Spleen (tissue), 11 donors: ENCODE data around the gene CHTOP. TPM values are rescaled to one million over a fixed set of nuclear protein-coding genes. Genes with fewer than 3 reads are reported as not detected.

Experiments used
- DNase-seq: peaks from one replicate; pipeline ENCODE4 v3.0.0-alpha.2; 2020
- H3K27ac ChIP-seq, 8 donors: fragments of 200-600 bp; sonication (generic) in 7 of 8; 1 replicate in 4 of 8; 2 replicates in 4 of 8; pipeline versions ENCODE4 v1.5.0 to v1.8.0; 2016 to 2021; ENCODE audit warnings: inconsistent platforms in 4 of 8, mild to moderate bottlenecking in 4 of 8, moderate library complexity in 1 of 8
- H3K27me3 ChIP-seq, 7 donors: fragments of 200-600 bp; sonication (generic) in 6 of 7; replicated peaks in 1 of 7; 1 replicate in 4 of 7; 2 replicates in 3 of 7; pipeline versions ENCODE4 v1.5.0 to v1.8.0; 2016 to 2021; ENCODE audit warnings: inconsistent platforms in 3 of 7, mild to moderate bottlenecking in 1 of 7
- H3K36me3 ChIP-seq, 6 donors: fragments of 200-600 bp; sonication (generic) in 5 of 6; 1 replicate in 4 of 6; 2 replicates in 2 of 6; pipeline versions ENCODE4 v1.5.0 to v1.8.0; 2016 to 2021; ENCODE audit warnings: inconsistent platforms in 2 of 6
- H3K4me1 ChIP-seq, 6 donors: fragments of 200-600 bp; sonication (generic) in 5 of 6; 1 replicate in 3 of 6; 2 replicates in 3 of 6; pipeline versions ENCODE4 v1.5.0 to v1.8.0; 2016 to 2021; ENCODE audit warnings: inconsistent platforms in 3 of 6
- H3K4me3 ChIP-seq, 8 donors: fragments of 200-600 bp; sonication (generic) in 7 of 8; 1 replicate in 4 of 8; 2 replicates in 4 of 8; pipeline versions ENCODE4 v1.5.0 to v1.8.0; 2016 to 2021; ENCODE audit warnings: inconsistent platforms in 4 of 8, mild to moderate bottlenecking in 4 of 8, moderate library complexity in 2 of 8
- H3K9me3 ChIP-seq, 8 donors: fragments of 200-600 bp; sonication (generic) in 7 of 8; 1 replicate in 4 of 8; 2 replicates in 4 of 8; pipeline versions ENCODE4 v1.5.0 to v1.8.0; 2016 to 2021; ENCODE audit warnings: inconsistent platforms in 4 of 8
- POLR2A ChIP-seq, 3 donors: fragments of 450-650 bp; IDR thresholded peaks; one replicate each; pipeline ENCODE4 v1.5.1; 2017; ENCODE audit warnings: antibody characterized with exemption in 3 of 3, mild to moderate bottlenecking in 1 of 3
- POLR2AphosphoS5 ChIP-seq, 3 donors: sonication (generic); formaldehyde crosslinking; IDR thresholded peaks; one replicate each; pipeline ENCODE4 v1.5.1; 2017; ENCODE audit warnings: antibody characterized with exemption in 3 of 3
- WGBS, 5 donors: extraction: QIAGEN DNeasy Blood & Tissue Kit in 3 of 5; methylation state at CpG; one replicate each; pipeline versions ENCODE4 v1.1.5 to v1.1.7; 2013 to 2018; 5-methylcytosine and 5-hydroxymethylcytosine counted together
- intact Hi-C: fragments of 100-400 bp; cut with DNase I; formaldehyde crosslinking; loops from one replicate; pipeline ENCODE4 v1.15.0; 2023; ENCODE audit warnings: low total_unique reads
- polyA plus RNA-seq, 3 donors: library from polyadenylated mRNA; stranded (reverse); fragments of 200-250 nt; gene quantifications; one replicate each; pipeline ENCODE4 v1.2.1, GENCODE V29; 2013
- total RNA-seq, 7 donors: library from RNA; depleted of rRNA in 3 of 7; stranded (reverse); fragments of >200 nt in 3 of 7; fragmentation: NEBNext Ultra II Directional in 4 of 7; extraction: Animal tissue kit (Norgen Biotek cat#: 25700) in 4 of 7; gene quantifications; one replicate each; pipeline versions ENCODE4 v1.1.0 to v1.2.1, GENCODE V29; 2016 to 2021
- TF ChIP-seq, protein P1 (sequence below), 11 experiments: fragments of 200-600 bp in 7 of 11; fragments of 450-650 bp in 4 of 11; sonication (generic) in 4 of 11; IDR thresholded peaks in 8 of 11; conservative IDR thresholded peaks in 3 of 11; 1 replicate in 7 of 11; 2 replicates in 4 of 11; pipeline versions ENCODE4 v1.4.0 to v1.8.0; 2016 to 2021; ENCODE audit warnings: antibody characterized with exemption in 11 of 11, inconsistent platforms in 4 of 11, mild to moderate bottlenecking in 1 of 11
- donor health status: healthy with polysubstance abuse.
- donor health status: DM: no; HTN: no; CAD: no; lungs with moderate emphysema.
- donor health status: DM: no; HTN: no; CAD: no.
- donor health status: Bipolar disorder and iron deficiency.
- donor health status: healthy.
- donor health status: DM: no; HTN: no; CAD: no.
- donor health status: DM: yes; HTN: yes; CAD: no.

The CHTOP gene
- total and polyA plus RNA-seq, 10 donors, result 58.1 to 108 (median 84.4) TPM

DNA sequence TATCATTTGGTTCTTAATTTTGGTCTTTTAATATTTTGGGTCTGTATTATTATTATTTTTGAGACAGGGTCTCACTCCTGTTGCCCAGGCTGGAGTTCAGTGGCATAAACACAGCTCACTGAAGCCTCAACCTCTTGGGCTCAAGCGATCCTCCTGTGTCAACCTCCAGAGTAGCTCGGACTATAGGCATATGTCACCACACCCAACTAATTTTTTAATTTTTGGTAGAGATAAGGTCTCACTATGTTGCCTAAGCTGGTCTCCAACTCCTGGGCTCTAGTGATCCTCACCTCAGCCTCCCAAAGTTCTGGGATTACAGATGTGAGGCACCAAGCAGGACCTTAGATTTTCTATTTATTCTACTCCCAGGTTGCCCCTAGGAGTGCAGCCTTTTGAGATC is 39.6 kb downstream of the CHTOP start:
- peaks cover 4 to 18% (median 8%) of the 10 kb centered on the region in 7 donors for H3K27me3 ChIP-seq
- no peak overlapping the region for H3K4me3 ChIP-seq
- no peak for DNase-seq
- no peaks in the 10 kb centered on the region for H3K9me3 ChIP-seq
- no peak overlapping the region for H3K27ac ChIP-seq
- TF ChIP-seq POLR2A (IDR thresholded peaks at IDR 0.05) (no peak), POLR2AphosphoS5 (IDR thresholded peaks at IDR 0.05) (no peak)
- TF ChIP-seq, protein P1, sequence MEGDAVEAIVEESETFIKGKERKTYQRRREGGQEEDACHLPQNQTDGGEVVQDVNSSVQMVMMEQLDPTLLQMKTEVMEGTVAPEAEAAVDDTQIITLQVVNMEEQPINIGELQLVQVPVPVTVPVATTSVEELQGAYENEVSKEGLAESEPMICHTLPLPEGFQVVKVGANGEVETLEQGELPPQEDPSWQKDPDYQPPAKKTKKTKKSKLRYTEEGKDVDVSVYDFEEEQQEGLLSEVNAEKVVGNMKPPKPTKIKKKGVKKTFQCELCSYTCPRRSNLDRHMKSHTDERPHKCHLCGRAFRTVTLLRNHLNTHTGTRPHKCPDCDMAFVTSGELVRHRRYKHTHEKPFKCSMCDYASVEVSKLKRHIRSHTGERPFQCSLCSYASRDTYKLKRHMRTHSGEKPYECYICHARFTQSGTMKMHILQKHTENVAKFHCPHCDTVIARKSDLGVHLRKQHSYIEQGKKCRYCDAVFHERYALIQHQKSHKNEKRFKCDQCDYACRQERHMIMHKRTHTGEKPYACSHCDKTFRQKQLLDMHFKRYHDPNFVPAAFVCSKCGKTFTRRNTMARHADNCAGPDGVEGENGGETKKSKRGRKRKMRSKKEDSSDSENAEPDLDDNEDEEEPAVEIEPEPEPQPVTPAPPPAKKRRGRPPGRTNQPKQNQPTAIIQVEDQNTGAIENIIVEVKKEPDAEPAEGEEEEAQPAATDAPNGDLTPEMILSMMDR (IDR thresholded peaks at IDR 0.05 in 8 of 11, conservative IDR thresholded peaks at IDR 0.05 in 3 of 11), result no peak
- peaks cover 0 to 13% (median 9%) of the 10 kb centered on the region in 6 donors for H3K36me3 ChIP-seq
- intact Hi-C loops, result no loop called here
- peaks cover 27 to 44% (median 38%) of the 10 kb centered on the region in 6 donors for H3K4me1 ChIP-seq
- 94 to 97% (median 95%) methylated on average over 2 of the region's 2 CpGs for WGBS, 5 donors

DNA sequence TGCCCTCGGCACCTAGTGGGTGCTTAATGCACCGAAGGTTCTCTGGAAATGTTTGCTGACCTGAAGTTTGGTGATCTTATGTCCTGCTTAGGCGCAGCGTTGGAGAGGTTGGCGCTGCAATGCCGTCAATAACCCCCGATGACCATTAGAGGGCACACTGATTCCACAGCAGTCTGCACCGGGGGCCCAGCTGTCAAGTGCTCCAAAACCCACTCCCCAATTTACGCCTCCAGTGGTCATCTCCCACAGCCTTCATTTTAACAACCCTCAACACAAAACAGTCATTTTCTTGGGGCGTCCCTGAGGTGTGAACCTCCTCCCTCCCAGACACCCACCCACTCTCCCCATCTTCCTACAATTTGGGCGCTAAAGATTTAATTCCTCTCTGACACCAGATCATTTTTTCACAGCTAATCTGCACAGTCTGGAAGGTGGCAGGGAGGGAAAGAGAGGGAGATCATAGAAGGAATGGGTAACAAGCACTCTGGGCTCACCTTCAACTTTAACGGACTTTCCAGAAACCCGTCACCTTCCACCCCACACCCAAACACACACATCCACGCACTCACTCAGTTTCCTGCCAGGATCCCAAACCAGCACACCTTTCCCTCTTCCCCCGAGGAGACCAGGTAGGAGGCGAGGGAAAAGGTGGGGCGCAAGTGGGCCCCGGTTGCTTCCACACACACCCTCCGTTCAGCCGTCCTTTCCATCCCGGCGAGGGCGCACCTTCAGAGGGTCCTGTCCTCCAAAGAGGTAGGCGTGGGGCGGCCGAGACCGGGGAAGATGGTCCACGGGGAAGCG is 44.1 kb downstream of the CHTOP start:
- peaks cover 7 to 52% (median 21%) of the 10 kb centered on the region in 7 donors for H3K27me3 ChIP-seq

DNA sequence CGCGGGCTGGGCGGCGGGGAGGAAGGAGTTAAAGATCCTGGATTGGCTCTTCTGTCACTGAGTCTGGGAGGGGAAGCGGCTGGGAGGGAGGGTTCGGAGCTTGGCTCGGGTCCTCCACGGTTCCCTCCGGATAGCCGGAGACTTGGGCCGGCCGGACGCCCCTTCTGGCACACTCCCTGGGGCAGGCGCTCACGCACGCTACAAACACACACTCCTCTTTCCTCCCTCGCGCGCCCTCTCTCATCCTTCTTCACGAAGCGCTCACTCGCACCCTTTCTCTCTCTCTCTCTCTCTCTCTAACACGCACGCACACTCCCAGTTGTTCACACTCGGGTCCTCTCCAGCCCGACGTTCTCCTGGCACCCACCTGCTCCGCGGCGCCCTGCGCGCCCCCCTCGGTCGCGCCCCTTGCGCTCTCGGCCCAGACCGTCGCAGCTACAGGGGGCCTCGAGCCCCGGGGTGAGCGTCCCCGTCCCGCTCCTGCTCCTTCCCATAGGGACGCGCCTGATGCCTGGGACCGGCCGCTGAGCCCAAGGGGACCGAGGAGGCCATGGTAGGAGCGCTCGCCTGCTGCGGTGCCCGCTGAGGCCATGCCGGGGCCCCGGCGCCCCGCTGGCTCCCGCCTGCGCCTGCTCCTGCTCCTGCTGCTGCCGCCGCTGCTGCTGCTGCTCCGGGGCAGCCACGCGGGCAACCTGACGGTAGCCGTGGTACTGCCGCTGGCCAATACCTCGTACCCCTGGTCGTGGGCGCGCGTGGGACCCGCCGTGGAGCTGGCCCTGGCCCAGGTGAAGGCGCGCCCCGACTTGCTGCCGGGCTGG is 44.9 kb downstream of the CHTOP start, which contains the start of gene NPR1:
TSS of gene NPR1 (plus strand) at position 170 of the 818 bp plus-strand sequence. CDS start at position 591, 421 bp downstream.
- H3K4me1 ChIP-seq, result peaks cover 24 to 31% (median 26%) of the 10 kb centered on the region in 6 donors
- 1 to 2% (median 2%) methylated on average over 51 to 78 of the region's 78 CpGs for WGBS, 5 donors
- TF ChIP-seq POLR2A (IDR thresholded peaks at IDR 0.05) (no peak), POLR2AphosphoS5 (IDR thresholded peaks at IDR 0.05) (peak in 1 of 3 donors; percentile 35)
- TF ChIP-seq, protein P1 (IDR thresholded peaks at IDR 0.05 in 8 of 11, conservative IDR thresholded peaks at IDR 0.05 in 3 of 11), result no peak
- peak within 1 kb of the TSS; percentile 39 to 74 (median 50) for H3K4me3 ChIP-seq
- intact Hi-C loops, result loop anchor here (5.0 kb wide), 1 partner anchor 69 kb away; no protein-coding TSS in a partner anchor
- no peaks in the 10 kb centered on the region for H3K36me3 ChIP-seq
- peak; percentile 79 for DNase-seq
- no peaks in the 10 kb centered on the region for H3K9me3 ChIP-seq
- peaks cover 7 to 52% (median 21%) of the 10 kb centered on the region in 7 donors for H3K27me3 ChIP-seq
- H3K27ac ChIP-seq, result peak within 1 kb of the TSS in 1 of 8 donors; percentile 11

More for the DNA sequence above, 44.1 kb downstream of the CHTOP start:
- Histone ChIP-seq H3K36me3 (no peaks in the 10 kb centered on the region), H3K9me3 (no peaks in the 10 kb centered on the region), H3K4me3 (peak overlapping the region; percentile 39 to 74 (median 50)), H3K27ac (peak overlapping the region in 1 of 8 donors; percentile 11), H3K4me1 (peaks cover 24 to 31% (median 26%) of the 10 kb centered on the region in 6 donors)
- TF ChIP-seq POLR2A (IDR thresholded peaks at IDR 0.05) (no peak), POLR2AphosphoS5 (IDR thresholded peaks at IDR 0.05) (no peak)
- TF ChIP-seq, protein P1 (IDR thresholded peaks at IDR 0.05 in 8 of 11, conservative IDR thresholded peaks at IDR 0.05 in 3 of 11), result peak; percentile 62 to 88 (median 82)
- 4 to 7% (median 5%) methylated on average over 24 to 29 of the region's 29 CpGs for WGBS, 5 donors
- peak; percentile 81 for DNase-seq
- intact Hi-C loops, result loop anchor here (5.0 kb wide), 1 partner anchor 69 kb away; no protein-coding TSS in a partner anchor
